Kidney capillary endothelial cell (primary cell): ENCODE results near the gene LIN52.

ENCODE experiments used
- DNase-seq: peaks from one replicate; pipeline ENCODE4 v3.0.0-alpha.2; 2018; ENCODE audit warnings: low spot score

The LIN52 gene

DNA sequence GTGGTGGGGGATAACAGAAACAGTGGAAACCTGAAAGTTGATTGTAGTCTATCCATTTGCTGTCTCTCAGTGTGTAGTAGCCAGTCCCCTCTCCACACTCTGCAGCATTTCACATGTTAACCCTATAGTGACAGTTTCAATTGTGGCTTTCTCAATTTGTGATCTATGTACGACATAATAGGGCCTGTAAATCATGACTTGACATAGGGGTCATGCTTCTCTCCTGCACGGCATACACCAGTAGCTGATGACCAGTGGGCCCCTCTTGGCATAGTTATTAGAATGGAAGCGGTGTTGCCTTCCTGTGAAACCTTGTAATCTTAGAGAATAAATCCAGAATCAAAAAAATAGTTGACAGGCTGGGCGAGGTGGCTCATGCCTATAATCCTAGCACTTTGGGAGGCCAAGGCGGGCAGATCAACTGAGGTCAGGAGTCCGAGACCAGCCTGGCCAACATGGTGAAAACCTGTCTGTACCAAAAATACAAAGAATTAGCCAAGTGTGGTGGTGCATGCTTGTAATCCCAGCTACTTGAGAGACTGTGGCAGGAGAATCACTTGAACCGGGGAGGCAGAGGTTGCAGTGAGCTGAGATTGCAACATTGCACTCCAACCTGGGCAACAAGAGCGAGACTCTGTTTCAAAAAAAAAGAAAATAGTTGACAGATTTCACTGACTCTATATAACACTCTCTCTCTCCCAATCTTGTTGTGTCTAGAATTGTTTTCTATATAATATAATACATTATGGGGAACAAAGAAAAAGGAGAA, 109.9 kb downstream of the LIN52 start:
- no peak for DNase-seq

GRCh38 chr14:74195623-74196022, 110.9 kb downstream of the LIN52 start:
- DNase-seq, result no peak

GRCh38 chr14:74198441-74199234, 113.9 kb downstream of the LIN52 start:
- DNase-seq, result no peak

GRCh38 chr14:74202113-74202512, 117.4 kb downstream of the LIN52 start:
- DNase-seq, result no peak

DNA sequence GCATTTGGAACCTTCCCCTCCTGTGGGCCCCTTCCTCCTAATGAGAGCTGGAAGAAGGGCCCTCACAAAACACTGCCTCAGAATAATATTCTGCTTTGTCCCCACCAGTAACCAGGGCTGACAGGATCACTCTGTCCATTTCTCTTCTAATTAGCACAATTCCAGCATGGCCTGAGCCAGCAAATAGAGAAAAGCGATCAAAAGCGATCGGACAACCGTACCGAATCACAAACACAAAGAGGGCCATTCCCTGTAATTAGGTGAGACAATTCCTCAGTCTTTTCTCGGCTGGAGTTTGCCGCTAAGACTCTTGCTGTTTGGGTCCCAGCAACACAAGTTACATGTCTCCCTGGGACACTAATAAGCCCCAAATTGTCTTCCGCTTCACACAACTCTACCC, 118.9 kb downstream of the LIN52 start:
- DNase-seq, result no peak

DNA sequence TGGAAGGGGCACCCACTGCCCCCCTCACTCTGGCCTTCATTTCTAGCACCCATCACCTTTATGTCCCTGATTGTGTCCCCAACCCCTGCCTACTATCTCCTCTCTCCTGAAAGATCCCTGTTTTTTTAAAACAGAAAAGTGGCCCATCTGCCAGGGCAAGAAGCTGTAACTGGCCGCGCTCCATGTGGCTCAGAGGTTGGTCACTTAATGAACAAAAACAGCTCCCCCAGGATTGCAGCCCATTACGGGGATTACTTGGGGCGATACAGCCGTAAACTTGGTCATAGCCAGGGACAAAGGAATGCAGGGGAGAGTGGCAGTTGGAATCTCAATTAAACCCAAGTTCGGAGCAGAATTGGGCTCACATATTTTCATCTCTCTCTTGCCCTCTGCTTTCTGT, 119.7 kb downstream of the LIN52 start:
- DNase-seq, result no peak

DNA sequence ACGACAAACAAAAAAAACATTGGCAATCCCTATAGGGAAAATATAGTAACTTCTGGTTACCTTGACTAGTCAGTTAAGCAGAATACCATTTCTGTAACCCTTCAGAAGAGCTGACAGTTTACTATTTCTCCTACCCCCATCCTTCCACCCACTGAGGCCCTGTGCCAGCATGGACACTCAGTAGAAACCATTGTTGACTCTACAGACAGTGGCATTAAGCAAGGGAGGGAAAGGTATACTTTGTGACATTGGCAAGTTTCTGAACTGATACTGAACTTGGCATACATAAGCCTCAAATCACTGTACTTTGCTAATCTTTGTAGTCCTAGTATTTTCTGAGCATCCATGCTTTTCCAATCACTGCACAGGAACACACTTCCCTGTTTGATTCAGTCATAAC, 121.1 kb downstream of the LIN52 start:
- DNase-seq, result no peak

DNA sequence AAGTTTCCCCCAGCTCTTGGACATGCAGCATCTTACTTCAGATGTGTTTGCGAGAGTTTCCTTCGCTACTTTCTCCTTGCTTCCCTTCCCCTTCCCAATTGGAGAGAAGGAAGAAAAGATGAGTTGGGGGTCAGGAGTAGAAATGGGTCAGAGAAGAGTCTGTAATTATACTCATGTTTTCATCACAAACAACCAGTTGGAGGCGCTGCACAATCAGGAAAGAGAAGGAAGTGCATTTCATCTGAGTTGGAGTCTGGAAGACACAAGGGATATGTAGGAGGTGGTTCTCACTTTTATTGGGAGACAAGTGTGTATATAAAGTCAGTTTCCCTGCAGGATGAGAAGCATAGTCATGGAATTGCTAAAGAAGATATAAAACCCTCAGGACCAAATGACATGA, 123.2 kb downstream of the LIN52 start:
- no peak for DNase-seq

DNA sequence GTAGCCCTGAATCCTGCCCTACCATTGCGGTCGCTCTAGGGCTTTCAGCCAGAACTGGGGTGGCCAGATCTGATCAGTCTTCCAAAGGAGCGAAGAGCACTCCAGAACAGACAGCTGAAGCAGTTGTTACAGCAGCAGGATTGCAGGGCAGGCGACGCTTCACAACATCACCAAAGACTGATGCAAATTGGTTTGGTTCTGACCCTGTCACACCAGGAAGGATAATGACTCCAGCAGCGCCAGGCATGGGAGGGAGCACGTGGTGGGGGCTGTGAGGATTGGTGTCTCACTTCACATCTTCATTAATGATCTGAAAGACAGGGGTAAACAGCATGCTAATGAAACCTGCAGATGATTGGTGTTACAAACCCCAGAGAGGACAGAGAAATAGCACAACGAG, 123.9 kb downstream of the LIN52 start:
- DNase-seq, result no peak

GRCh38 chr14:74211945-74212580, 127.3 kb downstream of the LIN52 start:
- no peak for DNase-seq

- no peak for DNase-seq
Measured at GRCh38 chr14:74213907-74214803, 129.4 kb downstream of the LIN52 start.

DNA sequence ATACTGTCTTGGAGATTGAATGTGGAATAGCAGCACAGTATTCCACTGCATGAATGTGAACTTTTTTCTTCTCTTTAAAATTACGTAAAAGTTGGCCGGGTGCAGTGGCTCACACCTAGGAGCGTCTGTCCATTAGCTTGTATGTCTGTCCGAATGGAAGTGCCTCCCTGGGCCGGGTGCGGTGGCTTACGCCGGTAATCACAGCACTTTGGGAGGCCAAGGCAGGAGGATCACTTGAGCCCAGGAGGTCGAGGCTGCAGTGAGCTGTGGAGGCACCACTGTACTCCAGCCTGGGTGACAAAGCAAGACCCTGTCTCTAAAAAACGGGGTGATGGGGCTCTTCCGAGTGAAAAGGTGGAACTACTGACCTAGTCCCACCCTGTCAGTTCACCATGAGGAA, 131.9 kb downstream of the LIN52 start:
- no peak for DNase-seq

GRCh38 chr14:74217672-74218448, 133.1 kb downstream of the LIN52 start:
- DNase-seq, result peak; percentile 53

DNA sequence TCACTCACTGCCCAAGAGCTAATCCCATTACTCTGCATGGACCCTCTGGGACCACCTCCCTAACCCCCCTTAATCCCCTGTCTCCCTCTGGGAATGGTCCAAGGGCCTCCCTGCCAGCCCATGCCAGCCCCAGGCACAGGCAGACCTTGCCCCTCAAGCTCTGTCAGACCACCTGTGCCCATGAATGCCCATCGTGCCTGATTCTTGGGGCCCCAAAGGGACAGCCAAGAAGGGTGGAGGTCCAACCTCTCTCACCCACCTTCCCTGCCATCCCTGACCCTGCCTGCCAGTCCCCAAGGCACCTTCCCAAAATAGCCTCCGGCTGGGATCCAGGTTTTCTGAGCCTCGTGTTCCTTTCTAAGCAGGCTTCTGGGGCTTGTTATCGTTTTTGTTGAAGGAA, 133.7 kb downstream of the LIN52 start:
- no peak for DNase-seq

DNA sequence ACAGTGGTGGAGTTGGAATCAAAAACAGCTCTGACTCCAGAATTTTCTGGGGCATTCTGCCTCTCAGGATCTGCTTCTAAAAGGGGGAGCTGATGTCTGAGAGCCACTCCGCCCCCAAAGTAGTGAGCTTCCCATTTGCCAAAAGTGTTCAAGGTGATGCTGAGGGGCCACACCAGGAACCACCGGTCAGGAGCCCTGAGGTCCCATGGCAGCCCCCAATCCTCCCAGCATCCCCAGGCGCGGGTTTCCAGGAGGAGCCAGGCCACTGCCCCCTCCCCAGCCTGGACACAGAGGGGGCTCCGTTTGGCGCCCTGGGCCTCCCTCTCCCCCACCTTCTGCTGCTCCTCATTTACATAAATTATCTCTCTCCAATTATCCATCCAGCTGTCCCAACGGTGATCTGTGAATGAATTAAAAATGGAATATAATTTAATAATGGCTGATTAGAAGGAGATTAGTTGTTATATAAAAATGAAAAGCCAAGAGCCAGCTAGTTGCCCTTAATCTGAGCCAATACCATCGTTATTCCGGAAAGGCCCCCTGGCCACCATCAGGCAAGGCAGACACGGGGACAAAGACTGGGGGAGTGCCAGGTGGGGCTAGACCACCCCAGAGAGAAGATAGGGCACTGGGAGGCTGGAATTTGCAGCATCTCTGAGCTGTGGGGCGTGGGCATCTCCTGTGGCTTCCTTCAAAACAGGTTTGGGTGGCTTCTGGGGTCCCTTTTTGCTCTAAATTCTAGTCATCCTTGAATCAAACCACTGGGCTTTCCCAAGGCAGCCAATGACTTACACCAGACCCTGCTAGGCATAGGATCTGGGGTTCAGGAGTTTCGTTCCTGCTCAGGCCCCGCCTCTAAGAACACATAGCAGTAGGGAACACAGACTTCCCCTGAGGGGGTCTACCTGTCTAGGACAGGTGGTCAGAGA, 134.8 kb downstream of the LIN52 start:
- DNase-seq, result no peak

DNA sequence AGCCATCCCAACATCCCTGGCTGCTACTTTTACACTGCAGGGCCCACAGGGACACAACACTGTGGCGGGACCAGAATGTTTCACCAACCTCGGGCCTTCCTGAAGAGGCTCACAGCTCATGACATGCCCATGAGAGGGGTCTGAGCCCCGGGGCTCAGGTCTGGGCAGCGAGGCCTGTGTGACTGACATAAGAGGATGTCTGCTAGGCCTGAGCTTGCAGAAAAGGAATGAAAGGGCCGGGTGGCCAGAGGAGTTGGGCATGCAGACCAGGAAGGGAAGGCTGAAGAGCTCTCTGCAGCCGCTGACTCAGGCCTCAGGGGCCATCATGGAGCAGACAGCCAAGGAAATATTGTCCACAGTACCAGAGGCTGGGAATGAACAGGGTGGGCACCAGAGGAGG, 136.2 kb downstream of the LIN52 start:
- DNase-seq, result no peak

DNA sequence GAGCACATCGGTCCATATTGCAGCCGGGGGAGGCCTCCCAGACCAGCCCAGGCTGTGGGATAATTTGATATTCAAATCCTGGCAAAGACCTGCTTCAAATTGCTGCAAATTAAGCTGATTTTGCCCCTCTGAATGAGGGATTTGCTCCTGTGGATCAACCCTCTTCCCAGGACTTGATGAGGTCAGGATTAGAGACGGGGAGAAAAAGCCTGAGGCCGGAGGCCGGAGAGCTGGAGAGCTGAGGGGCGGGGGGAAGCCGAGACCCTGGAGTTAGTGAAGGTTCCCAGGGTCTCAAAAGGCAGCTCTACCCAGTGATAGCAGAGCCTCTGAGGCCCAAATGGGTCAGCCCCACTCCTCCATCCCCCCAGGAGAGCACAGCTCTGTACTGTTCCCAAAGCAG, 137.0 kb downstream of the LIN52 start:
- DNase-seq, result no peak

GRCh38 chr14:74223016-74223415, 138.3 kb downstream of the LIN52 start:
- no peak for DNase-seq

- DNase-seq, result no peak
Measured at GRCh38 chr14:74231784-74232183, 147.0 kb downstream of the LIN52 start.

DNA sequence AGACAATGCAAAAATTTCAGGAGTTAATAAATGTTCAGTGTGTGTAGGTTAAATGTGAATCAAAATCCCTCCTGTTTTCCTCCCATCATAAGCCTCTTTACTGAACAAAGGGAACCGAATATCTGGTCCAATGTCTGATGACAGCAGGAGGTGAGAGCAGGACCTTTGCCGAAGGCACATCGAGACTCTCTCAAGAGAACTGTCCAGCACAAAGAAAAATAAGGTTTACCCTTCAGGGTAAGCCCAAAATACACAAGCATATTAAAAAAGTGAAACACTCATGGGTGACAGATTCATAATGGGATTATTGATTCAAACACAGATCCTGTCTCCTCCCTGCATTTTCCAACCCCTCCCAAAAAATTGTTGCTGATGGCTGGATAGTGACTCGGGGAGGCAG, 150.3 kb downstream of the LIN52 start:
- no peak for DNase-seq
